HG03378 (cell line): Measurements from ENCODE around the gene MTM1.
A peak's percentile ranks its signal among the peaks of the same experiment; 100 is the strongest.

Source experiments
- ATAC-seq: cut with Tn5 transposase; IDR thresholded peaks from one replicate; pipeline ENCODE4 v1.9.1; 2021; ENCODE audit warnings: mild to moderate bottlenecking, moderate library complexity; ENCODE audit not compliant: unreplicated experiment

The MTM1 gene

GRCh38 chrX:150568320-150569154, at the start of gene MTM1:
Gene MTM1 (plus strand): TSS chrX:150568621. CDS start chrX:150592615, 23,994 bp downstream.
- ATAC-seq = peak; percentile 93

- no peak for ATAC-seq
These were observed 45.9 kb upstream of the MTM1 start for GRCh38 chrX:150522494-150522893.

GRCh38 chrX:150525061-150525919, 43.1 kb upstream of the MTM1 start:
- no peak for ATAC-seq

- no peak for ATAC-seq
These were observed 41.7 kb upstream of the MTM1 start for GRCh38 chrX:150526692-150527091.

- no peak for ATAC-seq
These were observed 41.3 kb upstream of the MTM1 start for GRCh38 chrX:150527108-150527507.

GRCh38 chrX:150529587-150529986, 38.8 kb upstream of the MTM1 start:
- no peak for ATAC-seq

- no peak for ATAC-seq
These were observed 37.6 kb upstream of the MTM1 start for GRCh38 chrX:150530821-150531220.

- ATAC-seq = no peak
These were observed 37.0 kb upstream of the MTM1 start for GRCh38 chrX:150531467-150531866.

GRCh38 chrX:150533863-150534262, 34.6 kb upstream of the MTM1 start:
- no peak for ATAC-seq

- ATAC-seq = no peak
These were observed 31.8 kb upstream of the MTM1 start for GRCh38 chrX:150536455-150537116.

GRCh38 chrX:150537851-150538250, 30.6 kb upstream of the MTM1 start:
- ATAC-seq = no peak

- ATAC-seq = no peak
These were observed 27.5 kb upstream of the MTM1 start for GRCh38 chrX:150540965-150541364.

GRCh38 chrX:150542846-150543229, 25.6 kb upstream of the MTM1 start:
- peak; percentile 35 for ATAC-seq

- peak; percentile 64 for ATAC-seq
These were observed 24.9 kb upstream of the MTM1 start for GRCh38 chrX:150543230-150544155.

- no peak for ATAC-seq
These were observed 24.1 kb upstream of the MTM1 start for GRCh38 chrX:150544222-150544787.

GRCh38 chrX:150544835-150545770, 23.3 kb upstream of the MTM1 start:
- ATAC-seq = no peak

GRCh38 chrX:150546711-150547153, 21.7 kb upstream of the MTM1 start:
- no peak for ATAC-seq

- no peak for ATAC-seq
These were observed 20.9 kb upstream of the MTM1 start for GRCh38 chrX:150547375-150548115.
